Mesothelial cell of epicardium (in vitro differentiated cells): ENCODE results near the gene SPATC1L. TPM values are rescaled to one million over a fixed set of nuclear protein-coding genes. Genes with fewer than 3 reads are reported as not detected.

ENCODE experiments used
- DNase-seq, 2 experiments: peaks; one replicate each; pipeline ENCODE4 v3.0.0; 2021; ENCODE audit warnings: low spot score in 2 of 2; ENCODE audit not compliant: unreplicated experiment in 2 of 2
- H3K27ac Mint-ChIP-seq: 2 replicates; pipeline ENCODE4 v1.8.0; 2021; ENCODE audit warnings: mixed read lengths
- H3K27me3 Mint-ChIP-seq: 2 replicates; pipeline ENCODE4 v1.8.0; 2021; ENCODE audit warnings: low read depth, mixed read lengths
- H3K36me3 Mint-ChIP-seq: 2 replicates; pipeline ENCODE4 v1.8.0; 2021; ENCODE audit warnings: mixed read lengths
- H3K4me1 Mint-ChIP-seq: 2 replicates; pipeline ENCODE4 v1.8.0; 2021; ENCODE audit warnings: mixed read lengths
- H3K4me3 Mint-ChIP-seq: 2 replicates; pipeline ENCODE4 v1.8.0; 2021; ENCODE audit warnings: mild to moderate bottlenecking, moderate library complexity, mixed read lengths
- H3K9me3 Mint-ChIP-seq: 2 replicates; pipeline ENCODE4 v1.8.0; 2021; ENCODE audit warnings: mixed read lengths
- CTCF ChIP-seq: fragments of 200-600 bp; sonication (generic); IDR thresholded peaks from one replicate; pipeline ENCODE4 v1.5.0; 2021; ENCODE audit warnings: antibody characterized with exemption; ENCODE audit not compliant: unreplicated experiment
- total RNA-seq: library from RNA; stranded (reverse); gene quantifications from 3 replicates; pipeline ENCODE4 v1.2.1, GENCODE V29; 2021

SPATC1L gene
- total RNA-seq, 1 donor from 2014 or later, result 28.1 TPM

DNA sequence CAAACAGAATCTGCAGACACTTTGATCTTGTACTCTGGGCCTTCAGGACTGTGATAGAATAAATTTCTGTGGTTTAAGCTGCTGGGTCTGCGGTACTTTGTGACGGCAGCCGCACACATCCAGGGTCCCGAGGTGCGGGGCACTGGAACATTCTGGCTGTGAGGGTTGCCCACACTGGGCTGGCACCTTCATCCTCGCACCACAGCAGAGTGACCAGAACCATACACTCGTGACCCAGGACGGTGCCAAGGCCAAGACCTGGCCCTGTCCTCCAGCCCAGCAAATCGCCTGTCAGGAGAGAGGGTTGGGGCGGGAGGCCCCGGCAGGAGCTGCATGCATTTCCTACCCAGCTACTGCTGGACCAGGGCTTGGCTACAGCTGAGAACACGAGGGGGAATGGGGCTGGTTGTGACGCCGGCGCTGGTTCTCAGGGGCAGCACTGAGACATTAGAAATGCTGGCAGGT lies 26.2 kb downstream of the SPATC1L start:
- Mint-ChIP-seq H3K36me3 (peaks cover 3% of the 10 kb centered on the region), H3K9me3 (no peaks in the 10 kb centered on the region), H3K4me1 (peaks cover 5% of the 10 kb centered on the region), H3K4me3 (no peak overlapping the region), H3K27me3 (no peaks in the 10 kb centered on the region), H3K27ac (no peak overlapping the region)
- TF ChIP-seq CTCF, result no peak
- DNase-seq, result no peak

DNA sequence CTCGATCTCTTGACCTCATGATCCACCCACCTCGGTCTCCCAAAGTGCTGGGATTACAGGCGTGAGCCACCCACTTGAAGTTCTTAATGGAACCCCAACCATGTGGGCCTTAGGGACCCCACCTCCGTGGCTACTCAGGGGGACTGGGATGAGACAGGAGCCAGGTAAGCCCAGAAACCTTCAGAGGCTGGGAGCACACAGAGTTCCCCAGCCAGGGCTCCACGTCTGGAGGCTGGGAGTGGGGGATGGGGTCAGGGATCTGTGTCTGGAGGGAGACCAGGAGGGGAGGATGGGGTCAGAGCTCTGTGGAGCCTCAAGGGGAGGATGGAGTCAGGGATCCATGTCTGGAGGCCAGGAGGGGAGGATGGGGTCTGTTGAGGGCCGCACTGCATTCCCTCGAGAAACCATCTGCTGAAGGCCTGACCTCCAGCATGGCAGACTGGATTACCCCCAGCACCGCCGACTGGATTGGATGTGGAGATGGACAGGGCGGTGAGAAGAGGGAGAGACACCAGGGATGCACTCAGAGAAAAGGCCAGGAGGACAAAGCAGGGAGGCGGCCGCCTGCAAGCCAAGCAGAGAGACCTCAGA lies 26.8 kb downstream of the SPATC1L start:
- Mint-ChIP-seq H3K27ac (no peak overlapping the region), H3K36me3 (no peaks in the 10 kb centered on the region), H3K4me1 (peaks cover 7% of the 10 kb centered on the region), H3K9me3 (no peaks in the 10 kb centered on the region), H3K27me3 (no peaks in the 10 kb centered on the region), H3K4me3 (no peak overlapping the region)
- no peak for DNase-seq
- no peak for TF ChIP-seq CTCF

DNA sequence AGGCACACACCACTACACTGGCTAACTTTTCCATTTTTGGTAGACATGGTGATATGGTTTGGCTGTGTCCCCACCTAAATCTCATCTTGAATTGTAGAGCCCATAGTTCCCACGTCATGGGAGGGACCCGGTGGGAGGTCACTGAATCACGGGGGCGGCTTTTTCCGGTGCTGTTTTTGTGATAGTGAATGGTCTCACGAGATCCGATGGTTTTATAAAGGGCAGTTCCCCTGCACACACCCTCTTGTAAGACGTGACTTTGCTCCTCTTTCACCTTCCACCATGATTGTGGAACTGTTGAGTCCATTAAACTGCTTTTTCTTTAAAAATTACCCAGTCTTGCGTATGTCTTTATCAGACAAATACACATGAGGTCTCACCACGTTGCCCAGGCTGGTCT lies 27.6 kb downstream of the SPATC1L start:
- no peaks in the 10 kb centered on the region for H3K36me3 Mint-ChIP-seq
- TF ChIP-seq CTCF, result no peak
- no peak overlapping the region for H3K27ac Mint-ChIP-seq
- no peaks in the 10 kb centered on the region for H3K9me3 Mint-ChIP-seq
- H3K4me1 Mint-ChIP-seq, result peaks cover 8% of the 10 kb centered on the region
- no peaks in the 10 kb centered on the region for H3K27me3 Mint-ChIP-seq
- DNase-seq, result no peak
- H3K4me3 Mint-ChIP-seq, result no peak overlapping the region

- H3K4me3 Mint-ChIP-seq, result no peak overlapping the region
- no peaks in the 10 kb centered on the region for H3K9me3 Mint-ChIP-seq
- H3K27me3 Mint-ChIP-seq, result no peaks in the 10 kb centered on the region
- peaks cover 8% of the 10 kb centered on the region for H3K4me1 Mint-ChIP-seq
- H3K27ac Mint-ChIP-seq, result no peak overlapping the region
- no peaks in the 10 kb centered on the region for H3K36me3 Mint-ChIP-seq
- no peak for TF ChIP-seq CTCF
- DNase-seq, result no peak
Measured at GRCh38 chr21:46156378-46156645, 27.9 kb downstream of the SPATC1L start.

- no peak within 1 kb of the TSS for H3K4me3 Mint-ChIP-seq
- no peaks in the 10 kb centered on the region for H3K36me3 Mint-ChIP-seq
- H3K4me1 Mint-ChIP-seq, result peaks cover 8% of the 10 kb centered on the region
- DNase-seq, result no peak
- TF ChIP-seq CTCF, result no peak
- H3K9me3 Mint-ChIP-seq, result no peaks in the 10 kb centered on the region
- no peak within 1 kb of the TSS for H3K27ac Mint-ChIP-seq
- H3K27me3 Mint-ChIP-seq, result no peaks in the 10 kb centered on the region
Measured at GRCh38 chr21:46155514-46156377, 28.5 kb downstream of the SPATC1L start, which contains the start of gene FTCD. Gene FTCD, minus strand, starts transcription at chr21:46155579. Its CDS starts 56 bp downstream, at chr21:46155523.
